Inflammatory macrophage treated with lipopolysaccharide for 1 hour (primary cell): ENCODE results near the gene HCFC1.

Experiments
- DNase-seq, 2 donors: peaks; one replicate each; pipeline ENCODE4 v3.0.0-alpha.2; 2020 to 2022

The HCFC1 gene

DNA sequence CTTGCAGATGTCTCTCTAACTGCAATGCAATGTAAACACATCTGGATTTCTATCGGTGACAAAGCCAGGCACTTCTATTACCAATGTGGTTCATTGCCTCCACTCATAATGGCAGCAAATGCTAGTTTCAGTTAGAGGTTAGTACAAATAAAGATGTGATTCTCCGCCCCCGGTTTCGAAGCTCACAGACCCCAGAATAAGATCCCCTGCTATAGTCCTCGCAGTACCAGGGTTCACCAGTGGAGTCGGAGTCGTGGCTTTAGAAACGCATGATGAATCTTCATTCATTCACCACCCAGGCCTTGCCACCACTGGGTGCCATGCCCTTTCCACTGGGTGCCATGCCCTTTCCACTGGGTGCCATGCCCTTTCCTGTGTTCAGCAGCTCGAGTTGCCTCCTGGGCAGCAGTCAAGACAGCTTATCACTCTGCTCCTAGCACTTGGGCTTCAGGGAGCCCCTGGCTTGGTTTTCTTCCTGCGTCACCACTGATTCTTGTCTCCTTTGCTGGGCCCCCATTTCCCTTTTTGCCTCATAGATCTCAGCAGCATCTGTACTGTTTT lies 33.3 kb downstream of the HCFC1 start:
- DNase-seq: no peak

DNA sequence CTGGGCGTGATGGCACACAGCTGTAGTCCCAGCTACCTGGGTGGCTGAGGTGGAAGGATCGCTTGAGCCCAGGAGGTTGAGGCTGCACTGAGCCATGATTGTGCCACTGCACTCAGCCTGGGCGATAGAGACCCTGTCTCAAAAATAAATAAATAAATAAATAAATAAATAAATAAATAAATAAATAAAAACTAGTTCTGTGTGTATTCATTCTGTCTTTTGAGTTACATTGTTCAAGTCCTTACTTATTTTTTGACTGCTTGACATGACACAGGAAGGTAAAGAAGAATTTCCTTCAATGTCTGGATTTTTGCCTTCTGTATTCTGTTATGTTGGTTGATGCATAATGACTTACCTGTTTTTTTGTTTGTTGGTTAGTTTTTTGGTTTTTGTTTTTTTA lies 34.6 kb downstream of the HCFC1 start:
- no peak for DNase-seq

DNA sequence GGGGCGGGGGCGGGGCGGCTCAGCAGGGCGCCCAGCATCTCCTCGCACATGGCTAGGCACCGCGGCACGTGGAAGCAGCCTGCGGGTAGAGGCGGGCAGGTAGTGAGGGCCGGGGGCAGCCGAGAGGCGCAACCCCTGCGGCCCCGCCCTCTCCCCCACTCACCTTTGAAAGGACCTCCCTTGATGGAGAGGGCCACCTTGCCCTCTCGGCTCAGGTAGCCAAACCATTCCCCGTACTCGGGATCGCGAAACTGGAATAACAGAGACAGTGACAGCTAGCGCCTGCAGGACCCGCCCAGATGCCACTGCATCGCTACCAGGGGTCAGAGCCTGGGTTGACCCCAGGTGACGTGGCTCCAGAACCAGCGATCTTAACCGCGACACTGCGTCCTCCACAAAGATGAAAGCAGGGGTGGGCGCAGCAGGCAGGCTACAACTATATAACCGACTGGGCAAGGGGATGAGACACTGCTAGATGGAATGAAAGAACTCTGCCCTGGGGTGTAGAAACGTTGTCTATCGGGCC lies 36.2 kb downstream of the HCFC1 start:
- no peak for DNase-seq

DNA sequence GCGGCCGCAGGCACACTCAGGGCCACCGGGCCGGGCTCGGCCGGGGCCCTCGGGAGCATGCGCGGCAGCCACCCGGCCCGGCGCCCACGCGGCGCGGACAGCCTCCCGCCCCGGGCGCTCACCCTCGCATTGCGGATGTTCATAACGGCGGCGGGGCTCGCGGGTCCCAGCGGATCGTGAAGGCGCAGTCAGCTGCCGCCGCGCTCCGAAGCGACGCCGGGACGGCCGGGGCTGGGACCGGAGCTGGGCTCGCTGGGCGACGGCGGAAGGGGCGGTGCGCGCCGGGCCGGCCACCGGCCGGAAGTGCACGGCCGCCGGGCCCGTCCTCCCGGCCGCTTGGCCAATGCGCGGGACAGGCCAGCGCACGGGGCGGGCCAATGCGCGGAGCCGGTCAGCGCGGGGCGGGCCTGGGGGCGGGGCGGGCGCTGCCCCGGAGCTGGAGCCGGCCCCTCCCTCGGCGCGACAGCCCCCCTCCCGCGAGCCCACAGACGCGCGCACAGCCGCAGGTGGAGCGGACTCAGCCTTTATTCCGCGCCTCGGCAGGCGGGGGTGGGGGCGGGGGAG lies 36.8 kb downstream of the HCFC1 start, which contains the start of gene NAA10:
Gene NAA10, minus strand, starts transcription at position 276 of the 564 bp plus-strand sequence. Its CDS starts 133 bp downstream, at position 143.
- DNase-seq: peak; percentile 62

DNA sequence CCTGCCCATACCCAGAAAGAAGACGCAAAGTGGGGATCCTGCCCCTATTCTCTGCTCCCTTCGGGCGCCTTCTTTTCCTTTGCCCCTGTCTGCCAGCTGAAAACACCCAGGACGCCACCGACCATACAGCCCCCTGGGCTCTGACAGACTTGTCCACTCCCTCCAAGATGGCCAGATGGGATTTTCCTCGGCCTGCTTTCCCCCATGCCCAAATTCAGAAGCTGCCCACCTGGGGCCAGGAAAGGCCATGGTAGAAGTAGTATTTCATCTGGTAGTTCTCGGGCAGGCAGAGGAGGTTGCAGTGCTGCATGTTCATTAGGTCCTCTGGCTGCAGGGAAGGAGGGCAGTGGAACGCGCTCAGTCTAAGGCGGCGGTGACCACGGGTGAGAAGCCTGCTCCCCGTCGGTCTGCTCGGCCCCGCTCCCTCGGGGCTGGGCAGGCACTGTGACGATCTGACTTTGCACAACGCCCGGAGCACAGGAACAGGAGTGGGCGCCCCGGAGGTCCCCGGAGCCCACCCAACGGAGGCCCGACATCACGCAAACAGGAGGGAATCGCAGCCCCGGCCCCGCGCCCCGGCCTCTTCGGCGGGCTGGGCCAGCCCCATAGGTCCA lies 37.4 kb downstream of the HCFC1 start:
- DNase-seq: no peak

DNA sequence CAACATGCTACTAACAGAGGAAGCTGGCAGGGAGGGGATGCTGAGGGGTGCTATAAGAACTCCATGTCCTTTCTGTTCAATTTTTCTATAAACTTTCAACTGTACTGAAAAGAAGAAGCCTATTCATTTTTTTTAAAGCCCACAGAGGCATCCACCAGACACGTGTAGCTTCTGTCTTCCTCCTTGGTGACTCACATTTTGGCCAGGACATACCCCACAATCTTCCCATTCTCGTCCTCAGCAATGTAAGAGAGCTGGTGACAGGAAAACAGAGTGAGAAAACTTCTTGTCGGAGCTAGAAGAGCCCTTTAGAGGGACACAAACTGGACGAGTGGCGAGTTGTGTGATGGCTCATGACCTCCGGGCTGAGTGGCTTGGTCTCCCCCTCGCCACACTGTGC lies 37.9 kb downstream of the HCFC1 start:
- DNase-seq: peak; percentile 16 to 43

DNA sequence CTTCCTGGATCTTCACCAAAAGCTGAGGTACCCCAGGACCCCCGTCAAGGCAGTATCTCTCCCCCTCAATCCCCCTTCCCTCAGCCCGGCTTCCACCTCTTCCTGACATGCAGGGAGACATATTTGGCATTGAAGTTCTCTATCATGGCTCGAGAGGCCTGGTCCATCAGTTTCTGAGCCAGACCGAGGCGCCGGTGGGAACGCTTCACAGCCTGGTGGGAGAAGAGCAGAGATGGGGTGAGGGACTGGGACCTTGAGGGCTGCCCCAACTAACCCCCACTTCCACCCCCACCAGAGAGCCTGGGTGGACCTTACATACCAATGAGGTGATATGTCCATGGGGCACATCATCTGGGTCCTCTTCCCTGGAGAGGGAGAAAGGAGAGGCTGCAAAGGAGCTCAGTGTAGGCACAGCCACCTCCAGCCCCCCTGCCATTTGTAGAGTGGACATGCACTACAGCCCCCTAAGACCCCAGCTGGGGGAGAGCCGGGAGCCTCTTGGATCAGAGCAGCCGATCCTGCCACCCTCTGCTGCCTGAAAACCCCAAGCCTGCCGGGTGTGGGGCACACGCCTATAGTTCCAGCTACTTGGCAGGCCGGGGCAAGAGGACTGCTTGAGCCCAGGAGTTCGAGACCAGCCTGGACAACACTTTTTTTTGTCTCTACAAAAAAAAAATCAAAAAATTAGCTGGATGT lies 39.2 kb downstream of the HCFC1 start:
- no peak for DNase-seq

DNA sequence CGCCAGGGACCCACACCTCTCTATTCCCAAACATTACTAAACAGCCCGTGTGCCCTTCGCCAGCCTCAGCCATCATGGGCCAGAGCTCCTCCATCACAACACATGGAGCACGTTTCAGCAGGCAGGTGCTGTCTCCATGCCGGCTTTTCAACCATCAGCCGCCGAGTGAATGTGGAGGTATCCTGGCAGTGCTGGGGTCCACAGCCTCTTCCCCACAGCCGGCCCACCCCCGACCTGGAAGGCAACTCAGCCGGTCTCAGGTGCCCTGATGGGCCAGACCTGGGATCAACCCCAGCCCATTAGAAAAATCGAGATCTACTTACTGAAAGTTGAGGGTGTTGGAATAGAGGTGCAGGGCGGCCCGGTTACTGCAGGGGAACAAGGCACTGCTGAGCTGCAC lies 39.9 kb downstream of the HCFC1 start:
- DNase-seq: no peak

DNA sequence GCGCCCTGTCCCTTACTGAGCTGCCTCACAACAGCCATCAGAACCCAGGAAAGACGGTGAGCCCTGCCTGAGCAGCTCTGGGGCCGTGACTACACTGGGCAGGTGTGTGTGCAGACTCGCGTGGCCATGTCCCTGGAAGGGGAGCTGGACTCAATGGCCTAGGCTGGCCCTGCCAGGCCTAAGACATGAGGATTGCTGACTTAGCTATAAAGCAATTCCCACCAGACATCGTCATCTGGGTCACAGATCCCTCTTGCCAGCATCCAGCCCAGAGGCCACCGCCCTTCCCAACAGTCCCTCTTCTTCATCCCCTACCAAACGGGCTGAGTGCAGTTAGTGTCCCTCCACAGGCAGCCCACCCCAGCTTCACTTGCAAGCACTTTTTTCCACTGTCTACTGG lies 40.5 kb downstream of the HCFC1 start:
- no peak for DNase-seq

DNA sequence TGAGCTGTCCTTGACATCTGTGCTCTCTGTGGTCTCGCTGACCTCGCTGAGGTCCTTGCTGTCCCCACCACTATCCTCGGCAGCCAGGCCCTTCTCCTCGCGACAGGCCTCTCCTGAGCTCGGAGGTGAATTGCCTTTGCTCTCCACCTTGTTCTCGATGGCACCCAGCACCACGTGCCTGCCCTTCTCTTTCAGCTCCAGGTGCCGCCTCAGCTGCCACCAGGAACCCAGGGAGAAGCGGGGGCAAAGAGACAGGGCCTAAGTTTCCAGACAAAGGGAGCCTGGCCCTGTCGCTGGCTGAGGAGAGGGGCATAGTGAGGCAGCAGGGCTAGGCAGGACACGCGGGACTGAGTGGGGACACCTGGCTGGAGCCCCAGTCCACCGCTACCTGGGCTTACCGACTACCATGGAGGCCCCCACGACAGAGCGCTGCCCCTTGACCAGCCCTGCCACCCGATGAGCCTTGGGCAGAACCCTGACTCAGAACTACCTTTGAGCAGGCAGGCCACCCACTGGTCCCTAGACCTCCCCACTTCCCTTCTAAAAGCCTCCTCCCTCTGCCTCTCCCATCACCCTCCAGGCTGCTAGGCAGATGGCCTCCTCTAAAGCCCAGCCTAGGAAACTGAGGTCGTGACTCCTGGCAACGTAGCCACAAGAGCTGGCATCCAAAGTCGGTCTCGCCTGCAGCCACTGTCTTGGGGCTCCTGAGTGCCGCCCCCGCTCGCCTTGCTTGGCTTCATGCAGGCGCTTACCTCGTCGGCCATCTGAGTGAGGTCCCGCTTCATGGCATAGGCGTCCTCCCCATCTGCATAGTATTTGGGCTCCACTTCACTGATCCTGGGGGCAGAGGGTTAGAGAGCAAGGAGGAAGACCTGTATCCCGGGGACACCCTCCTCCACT lies 41.4 kb downstream of the HCFC1 start:
- DNase-seq: no peak

DNA sequence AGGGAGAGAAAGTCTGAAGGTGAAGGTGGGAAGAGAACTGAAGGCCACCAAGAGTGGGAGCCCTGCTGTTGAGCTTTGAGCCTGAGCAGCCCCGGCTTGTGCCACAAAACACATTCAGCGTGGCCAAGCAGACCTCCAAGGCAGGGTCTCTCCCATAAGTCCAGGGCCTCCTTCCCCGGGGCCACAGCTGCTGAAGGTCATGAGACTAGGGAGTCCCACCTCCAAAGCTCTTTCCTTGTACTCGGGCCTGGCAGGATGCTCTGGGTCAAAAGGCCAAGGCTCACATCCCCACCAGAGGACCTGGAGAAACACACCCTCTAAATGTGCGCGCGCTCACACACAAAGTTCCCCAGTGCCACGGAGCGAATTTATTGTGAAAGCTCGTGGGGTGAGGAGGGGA lies 42.0 kb downstream of the HCFC1 start:
- DNase-seq: no peak

DNA sequence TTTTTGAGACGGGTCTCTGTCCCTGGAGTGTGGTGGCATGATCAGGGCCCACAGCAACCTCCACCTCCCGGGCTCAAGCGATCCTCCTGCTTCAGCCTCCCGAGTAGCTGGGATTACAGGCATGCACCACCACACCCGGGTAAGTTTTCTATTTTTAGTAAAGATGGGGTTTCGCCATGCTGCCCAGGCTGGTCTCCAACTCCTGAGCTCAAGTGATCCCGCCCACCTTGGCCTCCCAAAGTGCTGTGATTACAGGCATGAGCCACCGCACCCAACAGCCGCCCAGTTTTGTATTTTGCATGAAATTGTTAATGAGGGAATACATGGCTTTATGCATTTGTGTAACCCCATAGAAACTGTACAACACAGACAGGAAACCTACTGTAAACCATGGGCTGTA lies 42.8 kb downstream of the HCFC1 start:
- no peak for DNase-seq

DNA sequence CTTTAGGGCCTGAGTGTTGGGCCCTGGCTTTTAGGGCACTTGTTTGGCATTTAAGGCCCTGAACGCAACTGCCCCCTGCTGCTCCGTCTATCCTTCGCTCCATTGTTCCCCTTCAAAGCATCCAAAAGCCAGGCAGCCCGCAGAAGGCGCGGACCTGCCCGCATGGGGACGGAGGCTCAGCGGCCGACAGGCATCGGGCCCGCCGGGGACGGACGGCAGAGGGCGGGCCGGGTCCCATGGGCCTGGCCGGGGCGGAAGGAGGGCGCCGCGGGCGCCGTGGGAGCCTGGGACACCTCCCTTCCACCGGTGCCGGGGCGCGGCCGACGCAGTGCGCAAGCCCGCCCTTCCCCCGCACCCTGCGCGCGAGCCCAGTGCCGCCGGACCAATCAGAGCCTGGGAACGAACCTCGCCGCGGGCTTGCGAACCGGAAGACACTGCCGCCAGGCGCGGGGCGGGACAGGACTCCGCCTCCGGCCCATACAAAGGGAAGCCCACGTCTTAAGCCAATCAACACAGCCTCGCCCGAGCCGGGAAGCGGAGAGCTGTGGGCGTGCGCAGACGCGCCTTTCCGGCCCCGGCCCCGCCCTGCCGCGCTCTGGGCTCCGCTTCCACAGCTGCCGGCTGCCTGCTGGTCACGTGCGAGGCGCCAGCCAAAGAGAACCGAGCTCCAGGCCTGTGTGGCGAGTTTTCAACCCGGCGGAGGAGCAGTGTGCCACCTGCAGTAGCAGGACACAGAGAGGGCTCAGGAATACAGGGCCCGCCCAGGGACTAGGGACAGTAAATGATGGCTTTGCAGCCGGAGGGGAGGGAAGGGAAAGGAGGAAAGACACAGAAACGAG lies 43.5 kb downstream of the HCFC1 start:
- peak; percentile 88 to 94 for DNase-seq

DNA sequence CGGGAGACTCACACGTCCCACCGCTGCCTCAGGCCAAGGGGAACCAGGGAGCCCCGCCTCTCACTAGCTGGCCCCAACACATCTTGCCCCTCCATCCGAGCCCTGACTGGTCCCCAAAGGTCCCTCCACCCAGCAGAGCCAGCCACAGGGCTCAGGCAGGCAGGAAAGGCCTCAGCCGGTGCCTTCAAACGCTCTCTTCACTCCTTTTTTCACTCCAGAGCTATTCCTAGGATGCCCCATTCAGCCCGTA lies 44.0 kb downstream of the HCFC1 start:
- DNase-seq: no peak

DNA sequence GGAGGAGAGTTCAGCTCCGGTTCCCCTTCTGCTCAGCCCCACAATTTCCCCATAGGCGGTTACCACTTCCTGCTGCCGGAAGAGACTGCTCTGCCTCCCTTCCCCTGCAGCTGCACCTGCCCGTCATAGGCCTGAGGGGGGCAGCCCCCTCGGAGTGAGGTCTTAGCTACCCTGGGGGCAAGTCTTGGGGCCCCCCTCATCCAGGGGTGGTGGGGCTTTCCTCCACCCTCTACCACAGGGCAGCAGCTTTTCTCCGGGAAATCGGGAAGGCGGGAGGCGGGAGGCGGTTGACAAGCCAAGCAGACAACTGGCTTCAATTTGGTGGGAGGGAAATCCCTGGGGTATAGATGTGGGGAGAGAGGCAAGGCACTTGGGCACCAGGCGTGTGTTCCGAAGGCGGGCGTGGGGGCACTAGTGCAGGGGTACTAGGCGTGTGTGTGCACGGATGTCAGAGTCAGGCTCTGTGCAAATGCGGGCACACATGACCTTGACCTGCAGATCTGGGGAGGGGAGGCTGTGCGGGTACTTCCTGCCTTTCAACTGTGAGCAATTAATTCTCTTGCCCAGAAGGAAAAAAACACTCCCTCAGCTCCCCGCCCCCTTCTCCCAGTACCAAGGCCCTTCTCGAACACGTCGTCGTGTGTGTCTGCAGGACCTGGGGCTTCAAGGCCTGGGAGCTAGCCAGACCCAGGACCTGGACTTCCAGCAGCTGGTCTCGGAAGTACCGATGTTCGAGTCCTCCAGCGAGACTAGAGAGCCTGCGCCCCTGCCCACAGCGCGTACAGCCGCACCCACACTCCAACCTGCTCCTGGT lies 44.6 kb downstream of the HCFC1 start:
- DNase-seq: peak; percentile 56 to 63

DNA sequence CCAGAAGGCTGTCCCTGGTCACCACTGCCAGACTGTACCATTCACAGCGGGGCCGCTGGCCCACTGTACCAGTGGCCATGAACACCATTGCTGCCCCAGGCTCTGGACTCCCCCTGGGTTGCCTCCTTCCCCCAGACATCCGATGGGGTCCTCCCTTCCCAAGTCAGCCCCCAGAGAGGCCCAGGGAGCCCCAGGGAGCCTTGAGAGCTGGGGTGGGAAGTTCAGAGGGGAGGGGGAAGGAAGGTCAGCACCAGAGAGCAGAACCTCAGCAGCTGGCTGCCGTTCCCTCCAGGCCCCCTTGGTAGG lies 45.1 kb downstream of the HCFC1 start:
- DNase-seq: no peak

DNA sequence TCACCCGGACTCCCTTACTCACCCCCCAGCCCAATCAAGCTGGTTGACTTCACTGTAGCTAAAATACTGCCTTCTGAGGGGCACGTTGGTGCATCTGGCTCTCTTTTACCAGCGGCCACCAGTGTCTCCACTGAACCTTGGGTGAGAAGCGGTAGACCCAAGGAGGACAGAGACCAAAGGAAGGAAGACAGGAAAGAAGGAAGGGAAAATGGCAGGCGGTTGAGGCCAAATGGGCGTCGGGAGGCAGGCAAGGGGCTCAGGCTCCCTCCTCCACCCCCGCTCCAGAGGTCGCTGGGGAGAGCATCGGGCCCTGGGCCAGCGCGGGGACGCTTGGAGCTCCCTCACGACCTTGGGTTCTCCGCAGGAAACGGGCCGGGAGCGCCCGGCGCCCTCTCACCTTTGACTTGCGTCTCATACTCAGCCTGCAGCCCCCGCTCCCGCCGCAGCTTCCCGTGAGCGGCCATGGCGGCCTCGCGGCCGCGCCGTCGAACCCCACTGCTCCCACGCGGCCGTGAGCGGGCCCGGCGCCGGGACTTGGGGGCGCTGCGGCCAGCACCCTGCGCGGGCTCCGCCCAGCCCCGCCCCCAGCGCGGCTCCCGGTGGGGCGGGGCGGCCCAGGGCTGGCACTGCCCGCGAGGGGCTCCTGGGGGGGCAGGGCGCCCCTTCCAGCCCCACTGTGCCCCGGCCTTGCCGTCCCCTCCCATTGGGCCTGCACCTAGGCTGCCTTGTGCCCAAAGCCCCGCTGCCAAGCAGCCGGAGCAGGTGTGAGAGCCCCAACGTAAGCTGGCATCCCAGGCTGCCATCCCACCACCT lies 45.7 kb downstream of the HCFC1 start, which contains the start of gene ARHGAP4:
Gene ARHGAP4, minus strand, starts transcription at position 526 of the 813 bp plus-strand sequence. Its CDS starts 62 bp downstream, at position 464.
- peak in 1 of 2 donors; percentile 31 for DNase-seq

DNA sequence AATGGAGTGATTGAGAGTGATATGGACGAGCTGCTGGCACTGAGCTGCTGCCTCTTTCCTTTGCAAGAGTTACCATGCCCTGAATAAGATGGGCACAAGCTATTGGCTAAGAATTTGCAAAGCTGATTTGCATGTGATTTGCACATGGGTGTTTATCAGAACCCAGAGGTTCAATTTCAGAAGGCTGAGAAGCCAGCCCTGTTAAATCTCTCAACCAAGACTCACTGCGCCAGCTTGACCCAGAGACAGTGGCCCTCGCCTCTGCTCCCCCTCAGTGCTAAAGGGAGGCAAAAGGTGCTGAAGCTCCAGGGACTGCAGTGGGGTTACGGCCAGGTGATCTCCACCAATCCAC lies 46.3 kb downstream of the HCFC1 start:
- no peak for DNase-seq

DNA sequence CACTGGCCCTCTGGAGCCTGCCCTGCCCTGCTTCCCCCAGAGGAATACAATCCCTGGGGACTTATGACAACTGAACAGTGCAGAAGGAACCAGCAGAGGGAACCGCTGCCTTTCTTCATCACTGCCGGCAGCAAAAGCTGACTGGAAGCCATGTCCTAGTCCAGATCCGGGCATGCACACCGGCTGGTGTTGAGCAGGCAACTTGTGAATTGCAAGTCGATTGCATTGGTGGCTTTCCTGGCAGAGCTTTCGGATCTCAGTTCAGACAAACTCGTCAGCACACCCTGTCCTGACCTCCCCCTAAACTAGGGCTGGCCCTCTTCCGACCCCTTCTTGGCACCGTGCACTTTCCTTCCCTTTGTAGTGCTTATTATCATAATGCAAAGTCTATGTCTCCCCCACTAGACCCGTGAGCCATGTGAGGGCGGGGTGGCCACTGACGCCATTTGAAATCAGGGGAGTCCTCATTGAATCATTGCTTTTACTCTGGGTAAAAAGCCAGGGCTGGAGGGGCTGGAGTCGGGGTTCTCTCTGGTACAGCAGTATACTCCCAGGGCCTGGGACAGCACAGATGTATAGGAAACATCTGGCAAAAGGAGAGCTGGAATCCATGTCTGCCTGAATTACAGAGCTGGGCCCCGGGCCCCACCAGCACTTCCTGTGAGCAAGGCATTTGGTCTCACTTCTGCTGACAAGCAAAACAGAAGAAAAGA lies 47.3 kb downstream of the HCFC1 start:
- peak; percentile 52 to 61 for DNase-seq
